Natural killer cell treated with Interleukin-12 subunit alpha and Interleukin-12 subunit beta and Interleukin-15 and Interleukin-18, amount 100 ng/mL, for 72 hours (primary cell): ENCODE results near the gene TBX18. TPM values are rescaled to one million over a fixed set of nuclear protein-coding genes. Genes with fewer than 3 reads are reported as not detected.

Source experiments
- ATAC-seq, 2 donors: fragments of 150-1000 bp; cut with Tn5 transposase in 1 of 2; sonication (Bioruptor Pico), chemical (Tn5 transposase) in 1 of 2; 2 replicates each; pipeline ENCODE4 v1.10.0; 2021
- DNase-seq: peaks from one replicate; pipeline ENCODE4 v3.0.0; 2022; ENCODE audit warnings: low spot score
- H3K27ac Mint-ChIP-seq, 2 donors: 1 replicate in 1 of 2; 2 replicates in 1 of 2; pipeline ENCODE4 v1.8.0; 2022; ENCODE audit warnings: mixed read lengths in 2 of 2, mild to moderate bottlenecking in 1 of 2, moderate library complexity in 1 of 2
- H3K27me3 Mint-ChIP-seq, 2 donors: 1 replicate in 1 of 2; 2 replicates in 1 of 2; pipeline ENCODE4 v1.8.0; 2022; ENCODE audit warnings: mixed read lengths in 2 of 2
- H3K36me3 Mint-ChIP-seq: one replicate; pipeline ENCODE4 v1.8.0; 2022; ENCODE audit warnings: mixed read lengths
- H3K4me1 Mint-ChIP-seq, 2 donors: 1 replicate in 1 of 2; 2 replicates in 1 of 2; pipeline ENCODE4 v1.8.0; 2022; ENCODE audit warnings: low read depth in 2 of 2, mixed read lengths in 2 of 2, mild to moderate bottlenecking in 1 of 2
- H3K4me3 Mint-ChIP-seq: one replicate; pipeline ENCODE4 v1.8.0; 2022; ENCODE audit warnings: mixed read lengths
- H3K9me3 Mint-ChIP-seq: 2 replicates; pipeline ENCODE4 v1.8.0; 2022; ENCODE audit warnings: mixed read lengths
- total RNA-seq, 2 donors: library from RNA; stranded (reverse); gene quantifications; one replicate each; pipeline ENCODE4 v1.2.3, GENCODE V29; 2022

TBX18 gene
- total RNA-seq, 2 donors from 2014 or later: not detected

DNA sequence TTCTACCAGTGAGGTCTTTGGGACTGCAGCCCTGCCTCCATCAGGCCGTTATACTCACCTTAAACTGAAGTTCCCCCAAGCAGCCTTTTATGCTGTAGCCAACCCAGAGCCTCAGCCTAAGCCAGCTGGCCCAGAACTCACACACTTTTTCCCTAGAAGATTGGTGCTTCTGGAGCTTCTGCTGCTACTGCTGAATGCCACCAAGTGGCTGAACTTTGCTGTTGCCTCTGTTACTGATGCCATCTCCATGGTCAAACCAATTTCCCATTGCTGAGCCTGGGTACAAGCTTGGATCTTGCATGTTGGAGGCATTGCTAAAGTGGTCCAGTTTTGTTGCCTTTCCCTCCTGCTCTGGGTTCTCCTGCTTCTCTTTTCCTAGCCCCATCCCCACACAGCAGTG lies 15.0 kb upstream of the TBX18 start:
- H3K27me3 Mint-ChIP-seq: peaks cover 17 to 26% of the 10 kb centered on the region in 2 donors
- ATAC-seq (no peak), DNase-seq (no peak)
- no peaks in the 10 kb centered on the region for H3K36me3 Mint-ChIP-seq
- H3K4me1 Mint-ChIP-seq: no peaks in the 10 kb centered on the region
- H3K27ac Mint-ChIP-seq: no peak overlapping the region
- no peaks in the 10 kb centered on the region for H3K9me3 Mint-ChIP-seq
- H3K4me3 Mint-ChIP-seq: no peak overlapping the region

DNA sequence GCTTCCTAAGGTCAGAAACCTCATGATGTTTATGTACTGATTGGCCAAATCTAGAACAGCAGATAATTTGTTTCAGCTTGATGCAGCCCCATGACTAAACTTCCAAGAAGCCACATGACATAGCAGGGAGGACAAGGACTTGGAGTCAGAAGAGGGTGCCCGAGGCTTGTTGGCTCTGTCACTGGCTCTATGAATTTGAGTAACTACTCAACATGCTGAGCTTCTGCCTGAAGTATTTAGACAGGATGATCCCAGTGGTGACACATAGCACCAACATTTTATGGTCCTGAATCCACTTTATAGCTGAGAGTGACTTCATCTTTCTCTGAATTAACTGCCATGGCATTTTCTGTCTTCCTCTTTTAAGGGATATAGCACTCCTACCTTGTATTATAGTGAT lies 13.5 kb upstream of the TBX18 start:
- DNase-seq (no peak), ATAC-seq (no peak)
- Mint-ChIP-seq H3K27me3 (peaks cover 19 to 34% of the 10 kb centered on the region in 2 donors), H3K27ac (no peak overlapping the region), H3K36me3 (peaks cover under 1% of the 10 kb centered on the region), H3K4me3 (no peak overlapping the region), H3K9me3 (no peaks in the 10 kb centered on the region), H3K4me1 (no peaks in the 10 kb centered on the region)

DNA sequence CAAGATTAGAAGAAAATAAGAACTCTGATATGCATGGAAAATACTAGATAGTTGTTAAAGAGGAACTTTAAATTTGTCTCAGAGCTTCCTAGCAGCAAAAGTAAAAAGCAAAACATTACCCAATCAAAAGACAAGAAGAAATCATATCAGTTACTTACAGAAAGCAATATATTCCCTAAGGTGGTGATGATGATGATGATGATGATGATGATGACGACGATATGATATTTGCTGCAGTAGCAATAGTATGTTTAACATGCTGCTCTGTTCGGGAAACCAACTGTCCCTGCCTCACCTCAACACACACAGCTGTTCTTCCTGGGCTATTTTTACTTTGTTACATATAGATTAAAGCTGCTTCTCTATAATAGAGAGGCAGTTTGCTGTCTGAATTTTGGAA lies 12.0 kb upstream of the TBX18 start:
- H3K27me3 Mint-ChIP-seq: peaks cover 34 to 43% of the 10 kb centered on the region in 2 donors

DNA sequence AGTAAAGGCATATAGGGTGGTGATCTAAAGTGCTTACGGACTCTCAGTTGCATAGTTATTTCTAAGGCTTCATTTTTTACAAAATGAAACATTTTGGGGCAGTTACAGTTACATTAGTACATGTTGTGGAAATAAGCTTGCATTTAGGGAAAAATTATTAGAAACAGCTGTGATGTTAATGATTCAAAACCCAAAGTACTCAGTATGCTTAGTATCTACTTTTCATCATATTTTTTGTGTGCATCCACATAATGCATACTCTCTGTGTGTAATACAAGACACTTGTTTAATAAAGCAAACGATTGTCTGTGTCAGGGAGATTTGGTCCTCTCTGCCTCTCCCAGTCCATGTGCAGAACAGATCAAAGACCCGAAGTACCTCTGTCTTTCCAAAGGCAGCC lies 11.4 kb upstream of the TBX18 start:
- Mint-ChIP-seq H3K36me3 (peaks cover 6% of the 10 kb centered on the region), H3K4me1 (no peaks in the 10 kb centered on the region), H3K27me3 (peaks cover 40 to 46% of the 10 kb centered on the region in 2 donors), H3K4me3 (no peak overlapping the region), H3K27ac (no peak overlapping the region), H3K9me3 (no peaks in the 10 kb centered on the region)
- no peak for DNase-seq
- no peak for ATAC-seq

More for the DNA sequence above, 12.0 kb upstream of the TBX18 start:
- H3K27ac Mint-ChIP-seq: no peak overlapping the region
- H3K4me3 Mint-ChIP-seq: no peak overlapping the region
- H3K36me3 Mint-ChIP-seq: peaks cover 6% of the 10 kb centered on the region
- no peaks in the 10 kb centered on the region for H3K9me3 Mint-ChIP-seq
- no peak for ATAC-seq
- DNase-seq: no peak
- H3K4me1 Mint-ChIP-seq: no peaks in the 10 kb centered on the region

DNA sequence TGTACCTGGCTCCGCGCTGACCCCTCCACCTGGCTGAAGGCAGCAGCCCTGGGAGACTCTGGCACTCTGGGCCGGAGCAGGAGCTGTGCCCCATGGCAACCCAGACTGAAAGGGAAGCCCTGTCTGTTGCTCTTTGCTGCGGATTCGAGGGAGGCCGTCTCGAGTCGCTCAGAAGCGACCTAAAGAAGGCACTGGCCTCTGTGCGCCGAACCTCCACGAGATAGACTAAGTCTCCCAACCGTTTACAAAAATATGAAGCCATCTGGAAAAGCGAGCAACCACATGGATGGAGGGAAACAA lies 10.5 kb upstream of the TBX18 start:
- peaks cover 42 to 46% of the 10 kb centered on the region in 2 donors for H3K27me3 Mint-ChIP-seq
- H3K4me3 Mint-ChIP-seq: no peak overlapping the region
- no peak for DNase-seq
- H3K27ac Mint-ChIP-seq: no peak overlapping the region
- peaks cover 6% of the 10 kb centered on the region for H3K36me3 Mint-ChIP-seq
- ATAC-seq: no peak
- no peaks in the 10 kb centered on the region for H3K9me3 Mint-ChIP-seq
- H3K4me1 Mint-ChIP-seq: no peaks in the 10 kb centered on the region

DNA sequence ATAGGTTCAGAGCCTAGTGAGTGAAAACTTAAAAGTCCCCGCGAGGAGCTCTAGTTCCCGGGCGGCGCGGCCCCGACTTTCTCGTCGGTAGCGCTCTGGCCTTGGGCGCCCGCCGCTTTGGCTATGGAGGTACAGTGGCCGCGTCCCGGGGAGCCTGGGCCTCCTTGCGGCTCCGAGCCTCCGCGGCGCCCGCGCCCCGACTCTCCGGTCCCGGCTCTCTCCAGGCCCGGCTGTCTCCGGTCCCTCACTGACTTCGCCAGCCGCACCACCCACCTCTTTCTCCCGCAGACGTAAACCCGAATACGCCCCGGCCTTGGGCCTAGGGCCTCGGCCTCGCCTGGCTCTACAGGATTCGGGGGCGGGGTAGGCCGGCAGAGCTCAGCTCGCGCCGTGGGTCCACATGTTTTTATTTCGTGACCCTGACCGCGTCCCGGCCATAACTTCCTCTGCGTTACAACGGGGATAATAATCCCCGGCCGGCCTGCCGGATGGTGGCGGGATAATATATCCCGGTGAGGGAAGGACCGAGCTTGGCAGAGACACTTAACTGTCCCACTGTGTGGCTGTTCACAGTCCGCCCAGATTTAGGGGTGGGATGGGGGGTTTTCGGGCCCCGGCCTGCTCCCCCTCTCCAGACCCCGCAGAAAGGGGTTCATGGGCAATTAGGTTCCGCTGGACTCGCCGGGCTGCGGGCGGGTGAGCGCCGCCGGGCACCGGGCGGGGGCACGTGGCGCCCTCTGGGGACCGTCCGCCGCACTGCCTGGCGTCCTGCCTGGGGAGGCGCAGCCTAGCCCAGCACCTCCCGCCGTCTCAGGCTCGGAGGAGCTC lies 10.0 kb upstream of the TBX18 start:
- Mint-ChIP-seq H3K27me3 (peaks cover 45% of the 10 kb centered on the region in 2 donors), H3K36me3 (peaks cover 7% of the 10 kb centered on the region), H3K4me3 (no peak overlapping the region), H3K4me1 (no peaks in the 10 kb centered on the region), H3K9me3 (peaks cover 1% of the 10 kb centered on the region), H3K27ac (no peak overlapping the region)
- ATAC-seq (peak; percentile 59 to 73), DNase-seq (no peak)

DNA sequence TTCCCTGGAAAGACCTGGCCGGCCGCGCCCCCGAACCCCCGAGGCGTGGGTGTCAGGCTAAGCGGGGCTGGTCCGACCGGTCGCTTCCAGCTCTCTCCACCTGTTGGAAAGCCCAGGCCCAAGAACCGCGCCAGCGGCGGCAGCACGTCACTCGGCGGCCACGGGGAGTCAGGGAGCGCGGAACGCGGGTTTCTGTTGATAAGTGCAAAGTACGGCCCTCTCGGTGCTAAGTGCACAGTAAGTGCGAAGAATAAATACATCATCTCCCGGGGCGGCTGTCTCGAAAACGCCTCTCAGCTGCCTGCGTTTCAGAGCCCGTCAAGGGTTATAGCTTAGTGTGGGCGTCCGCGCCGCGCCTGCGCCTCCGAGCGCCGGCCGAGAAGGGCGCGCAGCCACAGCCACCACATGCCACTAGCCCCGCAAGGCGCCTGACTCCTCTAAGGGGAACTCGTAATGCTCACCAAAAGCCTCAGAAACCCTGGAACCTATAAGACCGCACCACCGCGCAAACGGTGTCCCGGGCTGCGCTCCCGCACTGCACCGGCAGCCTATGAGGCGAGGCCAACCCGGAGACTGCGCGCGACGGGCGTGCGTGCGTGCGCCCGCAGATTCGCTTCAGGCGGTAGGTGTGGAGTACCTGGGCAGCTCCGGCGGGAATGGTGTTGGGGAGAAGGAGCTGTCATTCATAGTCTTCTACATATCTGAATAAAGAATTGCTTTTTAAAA lies 9.2 kb upstream of the TBX18 start:
- peaks cover 2% of the 10 kb centered on the region for H3K9me3 Mint-ChIP-seq
- no peaks in the 10 kb centered on the region for H3K4me1 Mint-ChIP-seq
- no peak overlapping the region for H3K27ac Mint-ChIP-seq
- H3K36me3 Mint-ChIP-seq: peaks cover 9% of the 10 kb centered on the region
- ATAC-seq (no peak), DNase-seq (no peak)
- peaks cover 51 to 53% of the 10 kb centered on the region in 2 donors for H3K27me3 Mint-ChIP-seq
- no peak overlapping the region for H3K4me3 Mint-ChIP-seq

DNA sequence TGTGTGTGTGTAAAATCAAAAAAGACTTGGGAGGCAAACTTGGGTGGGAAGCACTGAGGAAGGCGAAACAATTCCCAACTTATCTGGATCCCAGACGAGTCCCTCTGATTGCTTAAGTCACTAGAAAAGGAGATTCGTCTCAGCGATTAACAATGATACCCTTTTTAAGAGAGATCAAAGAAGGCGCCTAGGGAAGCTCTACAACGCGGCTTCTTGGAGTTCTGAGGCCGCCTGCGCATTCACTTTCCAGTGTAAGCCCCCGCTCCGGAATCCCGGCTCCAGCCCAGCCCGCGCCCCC lies 8.7 kb upstream of the TBX18 start:
- peaks cover 4% of the 10 kb centered on the region for H3K9me3 Mint-ChIP-seq

DNA sequence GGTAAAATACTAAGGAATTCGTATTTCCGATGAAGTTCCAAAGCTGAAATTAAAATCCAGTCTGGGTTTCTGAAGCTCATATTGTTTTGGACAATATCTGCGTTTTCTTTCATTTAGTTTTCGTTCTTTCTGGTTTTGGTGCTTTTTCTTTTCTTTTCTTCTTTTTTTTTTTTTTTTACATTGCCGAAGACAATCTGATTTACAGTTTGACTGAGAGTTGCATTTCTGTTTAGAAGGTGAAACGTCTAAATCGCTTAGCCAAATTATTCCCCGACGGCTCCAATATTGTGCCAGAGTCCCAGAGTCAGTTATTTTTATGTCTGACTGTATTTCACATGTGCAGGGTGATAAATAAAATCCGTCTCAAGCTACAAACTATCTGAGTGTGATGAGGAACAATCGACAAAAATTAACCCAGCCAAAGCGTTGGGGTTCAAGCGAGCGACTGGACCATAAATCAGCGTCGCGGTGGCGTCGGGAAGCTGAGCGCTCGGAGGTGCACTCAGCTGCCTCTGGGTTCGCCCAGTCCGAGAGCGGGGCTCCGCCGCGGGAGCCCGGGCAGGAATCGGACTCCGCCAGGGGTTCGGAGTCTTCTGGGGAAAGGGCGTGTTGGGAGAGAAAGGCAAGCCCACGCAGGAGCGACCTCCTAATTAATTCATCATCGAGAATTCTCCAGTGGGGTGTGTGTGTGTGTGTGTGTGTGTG lies 8.2 kb upstream of the TBX18 start:
- no peak overlapping the region for H3K27ac Mint-ChIP-seq
- H3K27me3 Mint-ChIP-seq: peaks cover 55 to 63% of the 10 kb centered on the region in 2 donors
- H3K4me3 Mint-ChIP-seq: no peak overlapping the region
- ATAC-seq (no peak), DNase-seq (no peak)
- H3K4me1 Mint-ChIP-seq: no peaks in the 10 kb centered on the region
- peaks cover 9% of the 10 kb centered on the region for H3K36me3 Mint-ChIP-seq
- H3K9me3 Mint-ChIP-seq: peaks cover 5% of the 10 kb centered on the region

More for the DNA sequence above, 8.7 kb upstream of the TBX18 start:
- no peak for ATAC-seq
- H3K27me3 Mint-ChIP-seq: peaks cover 52 to 58% of the 10 kb centered on the region in 2 donors
- H3K27ac Mint-ChIP-seq: no peak overlapping the region
- peaks cover 9% of the 10 kb centered on the region for H3K36me3 Mint-ChIP-seq
- DNase-seq: no peak
- H3K4me1 Mint-ChIP-seq: no peaks in the 10 kb centered on the region
- no peak overlapping the region for H3K4me3 Mint-ChIP-seq

DNA sequence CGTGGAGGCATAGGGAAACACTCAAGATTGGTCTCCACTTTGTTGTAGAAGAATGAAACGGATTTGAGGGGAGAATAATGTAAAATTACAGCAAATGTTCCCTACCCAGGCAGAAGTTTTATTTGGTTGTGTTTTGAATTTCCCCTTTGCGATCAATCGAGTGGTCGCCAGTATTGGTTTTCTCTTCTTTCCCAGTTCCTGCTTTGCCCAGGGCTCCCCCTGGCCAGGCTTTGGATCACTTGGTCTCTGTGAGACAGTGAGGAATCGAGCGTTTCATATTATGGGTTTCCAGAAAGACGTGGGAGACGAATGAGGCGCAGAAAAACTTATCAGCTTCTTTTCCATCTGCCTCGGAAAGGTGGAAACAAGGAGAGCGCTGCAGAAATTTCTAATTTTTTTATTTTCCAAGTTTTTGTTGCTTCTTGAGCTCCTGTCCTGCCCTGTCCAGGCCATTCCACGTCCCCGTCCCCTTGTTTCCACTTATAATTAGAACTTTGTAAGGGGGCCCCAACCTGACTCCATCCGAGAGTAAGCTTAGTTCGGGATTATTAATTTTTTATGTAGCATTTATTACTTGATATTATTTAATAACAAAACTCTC lies 7.5 kb upstream of the TBX18 start:
- no peak for ATAC-seq
- Mint-ChIP-seq H3K4me3 (no peak overlapping the region), H3K27me3 (peaks cover 56 to 66% of the 10 kb centered on the region in 2 donors), H3K4me1 (no peaks in the 10 kb centered on the region), H3K9me3 (peaks cover 5% of the 10 kb centered on the region), H3K27ac (no peak overlapping the region), H3K36me3 (peaks cover 9% of the 10 kb centered on the region)
- DNase-seq: no peak

DNA sequence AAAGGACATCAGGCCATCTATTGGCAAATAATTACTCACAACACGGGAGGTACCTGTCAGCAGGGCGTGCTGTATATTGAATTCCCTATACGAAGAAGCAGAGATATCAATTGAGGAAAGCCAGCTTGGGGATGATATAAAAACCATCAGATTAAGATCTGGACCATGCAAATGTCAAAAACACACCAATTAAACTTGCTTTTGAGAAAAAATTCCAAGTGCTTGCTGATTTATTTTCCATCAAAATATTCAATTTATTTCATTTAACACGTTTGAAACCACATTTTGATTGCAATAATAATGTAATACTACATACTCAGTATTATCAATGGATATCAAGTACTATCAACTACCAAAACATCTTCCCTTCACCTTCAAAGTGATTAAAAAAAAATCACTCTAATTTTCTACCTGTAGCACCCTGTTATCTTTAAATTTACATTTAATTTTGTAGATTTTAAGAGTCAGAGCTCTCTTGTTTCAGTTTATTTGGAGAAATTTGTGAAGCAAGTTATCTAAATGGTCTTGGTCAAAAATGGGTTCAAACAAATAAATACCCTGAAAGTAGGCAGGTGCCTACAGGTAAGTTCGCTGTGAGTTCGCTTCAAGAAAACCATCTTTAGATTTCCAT lies 6.8 kb upstream of the TBX18 start:
- ATAC-seq: no peak

DNA sequence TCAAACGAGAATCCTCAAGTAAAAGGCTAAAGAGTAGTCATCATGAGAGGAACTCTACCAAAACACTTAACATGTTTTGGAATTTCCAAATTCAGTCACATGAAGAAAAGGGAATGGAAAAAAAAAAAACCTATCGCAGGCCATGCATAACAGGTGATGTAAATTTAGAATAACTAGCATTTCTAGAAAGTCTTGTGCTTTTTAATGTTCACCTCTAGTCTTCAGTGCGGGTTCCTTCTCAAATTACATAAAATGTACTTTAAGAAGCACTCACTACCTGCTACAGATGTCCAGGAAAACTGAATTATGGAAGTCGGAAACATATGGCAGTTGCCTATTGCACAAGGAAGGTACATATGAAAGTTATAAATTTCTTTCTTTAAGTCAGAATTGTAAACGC lies 6.1 kb upstream of the TBX18 start:
- H3K27ac Mint-ChIP-seq: no peak overlapping the region
- peaks cover 9% of the 10 kb centered on the region for H3K36me3 Mint-ChIP-seq
- H3K4me1 Mint-ChIP-seq: no peaks in the 10 kb centered on the region
- ATAC-seq: no peak
- no peak overlapping the region for H3K4me3 Mint-ChIP-seq
- peaks cover 53 to 64% of the 10 kb centered on the region in 2 donors for H3K27me3 Mint-ChIP-seq
- DNase-seq: no peak
- H3K9me3 Mint-ChIP-seq: peaks cover 5% of the 10 kb centered on the region

More for the DNA sequence above, 6.8 kb upstream of the TBX18 start:
- no peak for DNase-seq
- peaks cover 5% of the 10 kb centered on the region for H3K9me3 Mint-ChIP-seq
- H3K4me1 Mint-ChIP-seq: no peaks in the 10 kb centered on the region
- no peak overlapping the region for H3K4me3 Mint-ChIP-seq
- H3K27ac Mint-ChIP-seq: no peak overlapping the region
- peaks cover 9% of the 10 kb centered on the region for H3K36me3 Mint-ChIP-seq
- H3K27me3 Mint-ChIP-seq: peaks cover 52 to 60% of the 10 kb centered on the region in 2 donors

DNA sequence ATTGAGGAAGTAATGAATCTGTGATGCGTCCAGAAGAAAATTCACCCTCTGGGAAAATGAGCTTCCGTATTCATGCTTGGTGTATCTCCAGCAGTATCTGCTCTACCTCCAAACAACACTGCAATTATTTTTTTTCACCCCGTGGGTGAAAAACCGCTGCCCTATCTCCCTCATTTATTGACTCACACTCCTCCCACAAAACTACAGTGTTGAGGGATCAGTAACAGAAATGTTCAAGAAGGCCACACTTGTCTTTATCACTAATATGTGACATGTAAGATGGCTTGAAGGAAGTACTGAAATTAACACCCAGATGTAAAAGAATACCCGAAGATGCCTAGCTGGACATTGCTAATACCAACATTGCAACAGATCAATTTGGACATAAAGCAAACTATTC lies 4.9 kb upstream of the TBX18 start:
- H3K27ac Mint-ChIP-seq: no peak overlapping the region
- ATAC-seq: no peak
- DNase-seq: no peak
- H3K4me3 Mint-ChIP-seq: no peak overlapping the region
- peaks cover 53 to 70% of the 10 kb centered on the region in 2 donors for H3K27me3 Mint-ChIP-seq
- peaks cover 5% of the 10 kb centered on the region for H3K9me3 Mint-ChIP-seq
- peaks cover 14% of the 10 kb centered on the region for H3K36me3 Mint-ChIP-seq
- H3K4me1 Mint-ChIP-seq: no peaks in the 10 kb centered on the region
